ENCODE results near the gene ZGRF1. TPM values are rescaled to one million over a fixed set of nuclear protein-coding genes. Genes with fewer than 3 reads are reported as not detected.
A peak's percentile ranks its signal among the peaks of the same experiment; 100 is the strongest.

The ZGRF1 gene
- total and polyA plus RNA-seq, 11 donors: 0.85 to 2.9 (median 1.6) TPM

DNA sequence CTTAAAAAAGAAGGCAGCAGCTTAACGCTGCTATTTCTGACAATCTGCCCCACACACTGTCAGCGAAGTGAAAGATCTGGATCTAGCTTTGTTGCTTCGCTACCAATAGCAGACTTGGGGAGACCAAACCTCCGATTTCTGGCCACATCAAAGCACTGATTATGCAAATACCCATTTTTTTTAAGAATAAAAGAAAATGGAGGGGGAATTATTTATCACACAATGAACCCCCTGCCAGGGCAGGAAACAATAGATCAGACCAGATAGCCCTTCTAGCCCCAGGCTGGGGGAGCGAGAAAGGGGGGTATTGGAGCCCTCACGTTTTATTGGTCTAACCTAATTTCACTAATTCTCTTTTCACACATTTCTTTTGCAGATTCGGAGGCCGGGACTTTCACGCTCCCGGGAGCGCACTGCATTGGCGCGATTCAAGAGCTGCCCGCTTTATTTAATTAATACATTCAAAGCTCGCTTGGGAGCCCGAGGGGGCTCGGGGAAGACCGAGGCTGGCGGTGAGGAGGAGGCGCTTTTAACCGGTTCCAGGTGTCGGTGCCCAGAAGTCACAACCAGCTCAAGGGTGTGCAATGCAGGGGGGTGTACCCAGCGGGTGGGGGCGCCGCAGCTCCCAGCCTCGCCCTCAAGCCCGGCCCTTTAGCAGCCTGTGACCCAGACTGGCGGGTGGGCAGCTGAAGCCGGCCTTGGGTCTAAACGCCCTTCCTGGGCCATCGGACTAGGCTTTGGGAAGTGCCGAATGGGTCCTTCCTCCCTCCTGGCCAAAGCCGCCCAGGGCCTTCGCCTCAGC is 126.2 kb downstream of the ZGRF1 start:
- TF ChIP-seq CTCF (IDR thresholded peaks at IDR 0.05): no peak
- TF ChIP-seq POLR2A (IDR thresholded peaks at IDR 0.05): no peak
- peaks cover 54 to 100% (median 91%) of the 10 kb centered on the region in 9 donors for H3K27me3 ChIP-seq

GRCh38 chr4:112509243-112510141 is 127.2 kb downstream of the ZGRF1 start:
- no peak for ATAC-seq
- intact Hi-C loops (cut with DNase I): no loop called here

More for the DNA sequence above, 126.2 kb downstream of the ZGRF1 start:
- intact Hi-C loops (cut with DNase I): no loop called here
- peaks cover 0 to 34% (median 22%) of the 10 kb centered on the region in 12 donors for H3K4me1 ChIP-seq
- no peak for DNase-seq
- H3K36me3 ChIP-seq: no peaks in the 10 kb centered on the region
- no peak overlapping the region for H3K27ac ChIP-seq
- 3 to 5% (median 5%) methylated on average over 26 to 34 of the region's 34 CpGs for WGBS, 4 donors
- no peak for ATAC-seq
- peak overlapping the region in 6 of 12 donors; percentile 2 to 29 (median 20) for H3K4me3 ChIP-seq
- H3K9me3 ChIP-seq: no peaks in the 10 kb centered on the region

DNA sequence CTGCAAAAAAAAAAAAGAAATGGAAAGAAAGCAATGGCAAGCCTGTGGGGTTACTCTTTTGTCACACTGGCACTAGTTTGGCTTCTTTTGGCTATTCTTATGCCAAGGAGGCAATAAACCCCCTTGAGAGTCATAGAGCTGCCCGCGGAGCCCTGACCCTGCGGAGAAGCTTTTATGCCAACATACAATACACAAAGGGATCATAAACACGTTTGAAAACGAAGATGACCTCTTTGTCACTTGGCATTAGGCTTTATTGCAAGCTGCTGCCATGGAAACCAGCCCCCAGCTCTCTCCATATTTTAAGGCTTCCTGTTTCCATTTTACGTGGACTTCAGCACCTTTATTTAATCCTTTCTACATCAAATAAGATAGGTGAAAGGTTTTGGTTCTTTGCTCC is 128.4 kb downstream of the ZGRF1 start:
- H3K27ac ChIP-seq: no peak overlapping the region
- peaks cover 41 to 100% (median 76%) of the 10 kb centered on the region in 9 donors for H3K27me3 ChIP-seq
- no peaks in the 10 kb centered on the region for H3K36me3 ChIP-seq
- no peaks in the 10 kb centered on the region for H3K9me3 ChIP-seq
- TF ChIP-seq CTCF (IDR thresholded peaks at IDR 0.05) (no peak), POLR2A (IDR thresholded peaks at IDR 0.05) (no peak)
- no peak overlapping the region for H3K4me3 ChIP-seq
- intact Hi-C loops (cut with DNase I): no loop called here
- H3K4me1 ChIP-seq: peaks cover 0 to 22% (median 18%) of the 10 kb centered on the region in 12 donors
- DNase-seq (no peak), ATAC-seq (no peak)
- WGBS, 4 donors: 5 to 8% (median 7%) methylated on average over 6 of the region's 6 CpGs

More at GRCh38 chr4:112509243-112510141, 127.2 kb downstream of the ZGRF1 start:
- TF ChIP-seq CTCF (IDR thresholded peaks at IDR 0.05): no peak
- no peak for TF ChIP-seq POLR2A (IDR thresholded peaks at IDR 0.05)
- Histone ChIP-seq H3K4me3 (peak overlapping the region in 3 of 12 donors; percentile 10 to 29 (median 28)), H3K9me3 (no peaks in the 10 kb centered on the region), H3K27ac (no peak overlapping the region), H3K27me3 (peaks cover 49 to 100% (median 86%) of the 10 kb centered on the region in 9 donors), H3K36me3 (no peaks in the 10 kb centered on the region), H3K4me1 (peaks cover 0 to 27% (median 19%) of the 10 kb centered on the region in 12 donors)
- WGBS, 4 donors: 3 to 4% (median 3%) methylated on average over 44 to 46 of the region's 46 CpGs
- DNase-seq: no peak

GRCh38 chr4:112504807-112505206 is 131.9 kb downstream of the ZGRF1 start:
- ATAC-seq (no peak), DNase-seq (no peak)
- H3K27ac ChIP-seq: no peak overlapping the region
- peaks cover 0 to 8% (median 6%) of the 10 kb centered on the region in 12 donors for H3K4me1 ChIP-seq
- 68 to 84% (median 78%) methylated on average over 4 of the region's 4 CpGs for WGBS, 4 donors
- no peaks in the 10 kb centered on the region for H3K9me3 ChIP-seq
- H3K27me3 ChIP-seq: peaks cover 19 to 95% (median 50%) of the 10 kb centered on the region in 9 donors
- no peak overlapping the region for H3K4me3 ChIP-seq
- TF ChIP-seq POLR2A (IDR thresholded peaks at IDR 0.05) (no peak), CTCF (IDR thresholded peaks at IDR 0.05) (no peak)
- no peaks in the 10 kb centered on the region for H3K36me3 ChIP-seq
- intact Hi-C loops (cut with DNase I): no loop called here
